ENCODE measurements around the gene TULP1. TPM values are rescaled to one million over a fixed set of nuclear protein-coding genes. Genes with fewer than 3 reads are reported as not detected.

The TULP1 gene
- total RNA-seq, 2 experiments from 2014 or later, result not detected

DNA sequence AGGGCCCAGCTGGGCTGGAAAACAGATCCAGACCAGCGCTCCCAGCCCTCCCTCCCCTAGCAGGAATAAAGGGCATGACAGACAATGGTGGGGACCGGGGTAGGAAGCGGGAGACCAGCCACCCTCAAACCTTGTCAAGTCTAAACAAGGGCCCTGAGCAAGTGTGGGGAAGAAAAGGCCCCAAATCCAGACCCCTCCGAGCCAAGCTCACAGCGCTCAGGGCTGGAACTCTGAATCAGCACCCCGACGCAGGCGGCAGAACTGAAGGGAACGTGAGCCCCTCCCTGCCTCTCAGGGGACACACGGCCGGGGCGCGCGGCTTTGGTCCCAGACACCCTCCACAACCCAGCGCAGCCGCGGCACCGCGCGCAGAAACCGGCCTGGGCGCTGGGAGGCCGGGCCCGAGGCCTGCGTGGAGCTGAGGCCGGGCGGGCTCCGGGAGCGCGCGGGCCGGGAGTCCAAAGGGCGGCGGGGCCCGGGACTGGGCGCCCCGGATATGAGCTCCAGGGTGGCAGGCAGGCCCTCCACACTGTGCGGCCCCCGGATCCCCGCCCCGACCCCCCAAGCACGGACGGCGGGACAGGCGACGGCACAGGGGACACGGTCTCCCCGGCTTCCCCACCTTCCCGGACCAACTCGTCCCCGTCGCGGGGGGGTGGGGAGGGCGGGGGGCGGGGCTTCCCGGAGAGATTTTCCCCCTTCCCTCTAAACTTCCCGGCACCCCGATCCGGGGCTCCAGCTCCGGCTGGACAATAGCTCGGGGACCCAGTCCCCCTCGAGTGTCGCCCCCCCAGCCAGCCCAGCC is 16.5 kb downstream of the TULP1 start:
- Histone ChIP-seq H3K4me3 (ENCODE audit: low read length) (peak overlapping the region; percentile 43), H3K27me3 (ENCODE audit: control insufficient read depth in 1 of 2, insufficient read depth in 2 of 2, low read length in 2 of 2) (peaks cover 3 to 12% of the 10 kb centered on the region in 2 experiments), H3K27ac (ENCODE audit: low read depth in 1 of 2, low read length in 2 of 2) (no peak overlapping the region), H3K4me1 (ENCODE audit: insufficient read depth, low read length) (peaks cover 29% of the 10 kb centered on the region), H3K9me3 (ENCODE audit: control insufficient read depth in 1 of 2, insufficient read depth in 1 of 2, low read length in 2 of 2) (peaks cover 0 to 7% of the 10 kb centered on the region in 2 experiments), H3K36me3 (ENCODE audit: insufficient read depth, low read length) (no peaks in the 10 kb centered on the region)
- TF ChIP-seq, protein P1, sequence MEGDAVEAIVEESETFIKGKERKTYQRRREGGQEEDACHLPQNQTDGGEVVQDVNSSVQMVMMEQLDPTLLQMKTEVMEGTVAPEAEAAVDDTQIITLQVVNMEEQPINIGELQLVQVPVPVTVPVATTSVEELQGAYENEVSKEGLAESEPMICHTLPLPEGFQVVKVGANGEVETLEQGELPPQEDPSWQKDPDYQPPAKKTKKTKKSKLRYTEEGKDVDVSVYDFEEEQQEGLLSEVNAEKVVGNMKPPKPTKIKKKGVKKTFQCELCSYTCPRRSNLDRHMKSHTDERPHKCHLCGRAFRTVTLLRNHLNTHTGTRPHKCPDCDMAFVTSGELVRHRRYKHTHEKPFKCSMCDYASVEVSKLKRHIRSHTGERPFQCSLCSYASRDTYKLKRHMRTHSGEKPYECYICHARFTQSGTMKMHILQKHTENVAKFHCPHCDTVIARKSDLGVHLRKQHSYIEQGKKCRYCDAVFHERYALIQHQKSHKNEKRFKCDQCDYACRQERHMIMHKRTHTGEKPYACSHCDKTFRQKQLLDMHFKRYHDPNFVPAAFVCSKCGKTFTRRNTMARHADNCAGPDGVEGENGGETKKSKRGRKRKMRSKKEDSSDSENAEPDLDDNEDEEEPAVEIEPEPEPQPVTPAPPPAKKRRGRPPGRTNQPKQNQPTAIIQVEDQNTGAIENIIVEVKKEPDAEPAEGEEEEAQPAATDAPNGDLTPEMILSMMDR (IDR thresholded peaks at IDR 0.05), result no peak
- no peaks in the 10 kb centered on the region for H3K9me3 Mint-ChIP-seq
- intact Hi-C loops (cut with DNase I, micrococcal nuclease), result loop anchor here in 1 of 2 experiments (2.0 kb wide), 1 partner anchor 27 kb away; the partner anchor contains the start of gene RPL10A
- H3K36me3 Mint-ChIP-seq (ENCODE audit: low read depth), result no peaks in the 10 kb centered on the region
- ATAC-seq (ENCODE audit: poor library complexity), result no peak
- DNase-seq, result peak in 1 of 14 experiments; percentile 22
- ChIA-PET CTCF (interaction anchor here (0.9 kb wide), 1 partner anchor 11 kb away, joined by 3 read pairs; no protein-coding TSS in a partner anchor), POLR2A (interaction anchor here (1.3 to 2.4 kb wide), 3 partner anchors 28 to 185 kb away, joined by 3 to 16 read pairs (median 6); partner anchors contain the start of genes FANCE and RPL10A)
- peaks cover 20% of the 10 kb centered on the region for H3K27me3 Mint-ChIP-seq
- peaks cover 28% of the 10 kb centered on the region for H3K4me1 Mint-ChIP-seq (ENCODE audit: low read depth)
- H3K27ac Mint-ChIP-seq, result peak overlapping the region; percentile 39
- peak overlapping the region; percentile 86 for H3K4me3 Mint-ChIP-seq

DNA sequence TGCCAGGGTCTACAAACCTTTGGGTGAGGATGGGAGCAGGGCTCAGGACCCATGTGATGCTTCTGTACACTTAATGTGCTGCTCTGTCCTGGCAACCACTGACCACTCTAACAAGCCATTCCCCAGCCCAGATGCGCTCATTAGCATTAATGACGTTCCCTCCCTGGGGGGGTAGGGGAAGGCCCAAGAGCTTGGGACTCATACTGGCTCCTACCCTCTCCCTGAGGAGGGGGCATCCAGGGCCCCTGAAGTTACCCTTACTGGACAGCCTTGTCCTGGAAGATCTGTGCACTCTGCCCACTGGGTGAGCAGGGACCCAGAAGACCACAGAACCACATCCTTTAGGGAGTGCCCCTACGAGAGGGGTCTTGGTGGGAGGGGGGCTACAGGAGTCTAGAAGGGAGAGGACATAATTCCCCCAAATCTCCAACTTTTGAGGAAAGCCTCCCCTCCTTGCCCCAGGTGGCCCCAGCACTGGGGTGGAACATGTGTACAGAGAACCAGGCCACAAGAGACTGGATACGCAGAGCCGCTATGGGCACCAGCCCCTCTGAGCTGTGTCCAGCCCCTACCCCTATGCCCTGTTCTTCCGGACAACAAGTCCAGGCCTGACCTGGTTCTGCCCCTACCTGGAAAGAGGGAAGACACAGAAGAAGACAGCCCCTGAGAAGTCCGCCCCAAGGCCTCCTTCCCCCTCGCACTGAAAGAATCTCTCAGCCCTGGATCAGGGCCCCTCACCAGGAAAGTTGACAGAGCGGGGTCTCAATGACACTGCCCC is 17.2 kb downstream of the TULP1 start:
- ChIA-PET POLR2A (interaction anchor here (1.3 to 2.4 kb wide), 2 partner anchors 27 to 184 kb away, joined by 3 to 16 read pairs; partner anchors contain the start of gene RPL10A), CTCF (interaction anchor here (0.9 kb wide), 1 partner anchor 12 kb away, joined by 3 read pairs; no protein-coding TSS in a partner anchor)
- Mint-ChIP-seq H3K4me1 (ENCODE audit: low read depth) (peaks cover 28% of the 10 kb centered on the region), H3K27ac (peak overlapping the region; percentile 39), H3K27me3 (peaks cover 17% of the 10 kb centered on the region), H3K36me3 (ENCODE audit: low read depth) (no peaks in the 10 kb centered on the region), H3K9me3 (no peaks in the 10 kb centered on the region), H3K4me3 (peak overlapping the region; percentile 86)
- no peak overlapping the region for H3K27ac ChIP-seq (ENCODE audit: low read depth in 1 of 2, low read length in 2 of 2)
- TF ChIP-seq, protein P1 (IDR thresholded peaks at IDR 0.05), result no peak
- H3K4me3 ChIP-seq (ENCODE audit: low read length), result no peak overlapping the region
- H3K36me3 ChIP-seq (ENCODE audit: insufficient read depth, low read length), result no peaks in the 10 kb centered on the region
- peaks cover 3 to 11% of the 10 kb centered on the region in 2 experiments for H3K27me3 ChIP-seq (ENCODE audit: control insufficient read depth in 1 of 2, insufficient read depth in 2 of 2, low read length in 2 of 2)
- peaks cover 29% of the 10 kb centered on the region for H3K4me1 ChIP-seq (ENCODE audit: insufficient read depth, low read length)
- intact Hi-C loops (cut with DNase I, micrococcal nuclease), result loop anchor here in 1 of 2 experiments (2.0 kb wide), 1 partner anchor 27 kb away; the partner anchor contains the start of gene RPL10A
- no peak for DNase-seq
- peaks cover 0 to 7% of the 10 kb centered on the region in 2 experiments for H3K9me3 ChIP-seq (ENCODE audit: control insufficient read depth in 1 of 2, insufficient read depth in 1 of 2, low read length in 2 of 2)
- ATAC-seq (ENCODE audit: poor library complexity), result no peak

DNA sequence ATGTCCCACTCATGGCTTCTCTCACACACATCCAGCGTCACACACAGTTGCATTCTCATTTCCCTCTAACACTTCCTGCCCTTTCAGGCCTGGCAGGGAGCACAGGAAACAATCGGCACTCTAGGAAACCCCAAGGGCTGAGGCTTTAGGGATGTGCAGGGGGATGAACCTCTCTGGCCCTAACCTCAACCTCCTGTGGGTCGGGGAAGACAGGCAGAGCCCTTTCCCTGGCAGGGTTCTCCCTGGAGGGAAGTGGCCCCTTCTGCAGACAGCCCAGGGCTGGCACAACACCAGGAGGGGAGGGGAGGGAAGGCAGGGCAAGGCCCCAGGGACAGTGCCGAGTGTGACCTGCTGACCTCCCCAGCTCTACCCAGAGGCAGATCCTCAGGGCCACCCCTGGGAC is 18.5 kb downstream of the TULP1 start:
- Histone ChIP-seq H3K4me1 (ENCODE audit: insufficient read depth, low read length) (peaks cover 29% of the 10 kb centered on the region), H3K27ac (ENCODE audit: low read depth in 1 of 2, low read length in 2 of 2) (no peak overlapping the region), H3K4me3 (ENCODE audit: low read length) (no peak overlapping the region), H3K9me3 (ENCODE audit: control insufficient read depth in 1 of 2, insufficient read depth in 1 of 2, low read length in 2 of 2) (peaks cover 0 to 7% of the 10 kb centered on the region in 2 experiments), H3K27me3 (ENCODE audit: control insufficient read depth in 1 of 2, insufficient read depth in 2 of 2, low read length in 2 of 2) (peaks cover 3 to 11% of the 10 kb centered on the region in 2 experiments), H3K36me3 (ENCODE audit: insufficient read depth, low read length) (no peaks in the 10 kb centered on the region)
- Mint-ChIP-seq H3K9me3 (no peaks in the 10 kb centered on the region), H3K27ac (peak overlapping the region; percentile 1), H3K4me3 (peak overlapping the region; percentile 28), H3K27me3 (peaks cover 7% of the 10 kb centered on the region), H3K4me1 (ENCODE audit: low read depth) (peaks cover 25% of the 10 kb centered on the region), H3K36me3 (ENCODE audit: low read depth) (no peaks in the 10 kb centered on the region)
- intact Hi-C loops (cut with DNase I, micrococcal nuclease), result no loop called here
- DNase-seq, result peak in 2 of 14 experiments; percentile 43 to 48
- POLR2A ChIA-PET, result no interaction called here
- CTCF ChIA-PET, result no interaction called here
- no peak for ATAC-seq (ENCODE audit: poor library complexity)
- TF ChIP-seq, protein P1 (IDR thresholded peaks at IDR 0.05), result no peak

Measured in CD4-positive, alpha-beta T cell (primary cell).